GM18861 (cell line): ENCODE data around the gene SUFU.
"Not testable (repeated sequence)": the region's sequence is repeated elsewhere in the genome, so short reads cannot be mapped to it uniquely, and the experiment has no call there.

ENCODE experiments used
- ATAC-seq: cut with Tn5 transposase; IDR thresholded peaks from one replicate; pipeline ENCODE4 v1.9.1; 2021; ENCODE audit not compliant: unreplicated experiment

SUFU gene

DNA sequence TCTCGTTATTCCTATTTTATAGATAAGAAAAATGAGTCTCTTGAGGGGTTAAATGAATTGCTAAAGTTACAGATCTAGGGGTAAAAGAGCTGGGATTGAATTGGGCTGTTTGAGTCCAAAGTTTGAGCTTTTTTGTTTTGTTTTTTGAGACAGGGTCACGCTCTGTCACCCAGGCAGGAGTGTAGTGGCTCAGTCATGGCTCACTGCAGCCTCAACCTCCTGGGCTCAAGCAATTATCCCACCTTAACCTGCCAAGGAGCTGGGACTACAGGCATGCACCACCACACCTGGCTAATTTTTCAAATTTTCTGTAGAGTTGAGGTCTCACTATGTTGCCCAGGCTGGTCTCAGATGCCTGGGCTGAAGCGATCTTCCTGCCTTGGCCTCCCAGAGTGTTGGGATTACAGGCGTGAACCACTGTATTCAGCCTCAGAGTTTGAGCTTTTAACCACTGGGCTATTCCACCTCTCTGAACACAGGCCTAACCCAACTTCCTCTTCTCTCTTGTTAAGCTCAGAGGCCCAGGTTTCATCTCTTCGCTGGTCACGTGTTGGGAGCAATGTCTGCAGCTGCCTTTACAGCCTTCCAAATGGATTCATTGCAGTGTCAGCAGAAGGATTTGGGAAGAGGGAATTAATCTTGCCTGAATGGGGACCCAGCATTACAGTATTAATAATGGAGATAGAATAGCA is 8.0 kb downstream of the SUFU start:
- ATAC-seq, result no peak

- no peak for ATAC-seq
Observed at GRCh38 chr10:102514487-102515311, 10.9 kb downstream of the SUFU start.

- no peak for ATAC-seq
Observed at GRCh38 chr10:102515724-102516123, 12.0 kb downstream of the SUFU start.

GRCh38 chr10:102517553-102517952 is 13.8 kb downstream of the SUFU start:
- no peak for ATAC-seq

GRCh38 chr10:102519246-102519825 is 15.6 kb downstream of the SUFU start:
- ATAC-seq, result no peak

- ATAC-seq, result no peak
Observed at GRCh38 chr10:102522874-102523249, 19.1 kb downstream of the SUFU start.

DNA sequence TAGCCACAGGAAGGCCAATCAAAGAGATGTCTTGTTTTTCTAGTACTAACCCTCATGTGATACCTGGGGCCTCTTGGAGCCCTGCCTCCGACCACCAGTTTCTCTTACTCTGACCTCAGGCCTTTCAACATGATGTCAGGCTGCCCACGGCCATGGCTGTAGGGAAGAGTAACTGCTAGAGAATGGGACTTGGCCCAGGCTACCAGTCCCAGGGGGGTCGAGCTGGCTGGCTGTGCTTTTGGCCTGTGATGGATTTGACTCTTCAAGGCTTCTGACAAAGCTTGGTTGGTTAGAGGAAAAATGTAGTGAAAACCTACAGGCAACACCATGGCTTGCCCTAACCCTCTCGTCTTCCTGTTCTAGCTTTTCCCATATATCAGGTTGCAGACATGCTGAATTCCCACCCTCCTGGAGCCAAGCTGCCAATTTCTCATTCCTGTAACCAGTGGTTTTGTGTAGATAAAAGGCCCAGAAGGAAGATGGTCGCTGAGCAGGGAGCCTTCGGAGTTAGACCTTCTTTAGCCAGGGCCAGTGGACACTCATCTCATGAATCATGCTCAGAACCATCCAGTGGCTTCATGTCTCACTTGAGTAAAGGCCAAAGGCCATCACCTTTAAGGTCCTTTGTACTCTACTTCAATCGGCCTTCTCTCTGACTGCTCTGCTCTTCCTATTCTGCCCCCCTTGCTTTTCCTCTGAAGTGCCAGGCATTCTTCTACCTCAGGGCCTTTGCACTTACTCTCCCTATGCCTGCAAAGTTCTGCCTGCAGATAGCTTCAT is 19.7 kb downstream of the SUFU start:
- ATAC-seq, result no peak

DNA sequence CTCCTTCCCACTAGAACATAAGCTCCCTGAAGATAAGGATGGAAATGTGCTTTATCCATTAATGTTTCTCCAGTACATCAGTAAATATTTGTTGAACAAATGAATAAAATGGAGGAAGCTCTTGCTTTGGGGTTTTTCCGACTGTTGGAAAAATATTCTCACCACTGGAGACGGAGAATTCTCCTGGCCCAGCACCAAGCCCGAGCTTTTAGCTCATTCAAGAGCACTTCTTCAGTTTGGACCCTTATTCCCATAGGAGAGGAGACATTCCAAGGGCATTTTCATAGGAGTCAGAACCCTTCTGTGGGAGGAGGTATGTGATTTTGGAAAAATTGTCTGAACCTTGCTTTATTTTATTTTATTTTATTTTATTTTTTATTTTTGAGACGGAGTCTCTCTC is 21.0 kb downstream of the SUFU start:
- ATAC-seq, result no peak

- ATAC-seq, result no peak
Observed at GRCh38 chr10:102527546-102527945, 23.8 kb downstream of the SUFU start.

DNA sequence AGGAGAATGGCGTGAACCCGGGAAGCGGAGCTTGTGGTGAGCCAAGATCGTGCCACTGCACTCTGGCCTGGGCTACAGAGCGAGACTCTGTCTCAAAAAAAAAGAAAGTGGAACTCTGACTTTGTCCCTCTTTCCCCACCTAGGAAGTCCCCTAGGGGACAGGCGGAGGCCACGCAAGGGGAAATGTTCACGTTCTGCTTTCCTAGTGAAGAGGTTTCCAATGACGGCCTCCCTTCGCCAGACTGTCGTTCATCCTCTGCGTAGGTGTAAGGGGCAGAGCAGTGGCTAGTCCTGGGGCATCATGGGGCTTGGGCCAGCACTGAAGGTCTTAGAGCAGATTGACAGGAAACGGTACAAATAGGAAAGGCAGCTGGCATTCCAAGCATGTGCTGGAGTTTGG is 30.6 kb downstream of the SUFU start:
- ATAC-seq, result no peak

GRCh38 chr10:102534966-102535365 is 31.2 kb downstream of the SUFU start:
- ATAC-seq, result not testable (repeated sequence)

DNA sequence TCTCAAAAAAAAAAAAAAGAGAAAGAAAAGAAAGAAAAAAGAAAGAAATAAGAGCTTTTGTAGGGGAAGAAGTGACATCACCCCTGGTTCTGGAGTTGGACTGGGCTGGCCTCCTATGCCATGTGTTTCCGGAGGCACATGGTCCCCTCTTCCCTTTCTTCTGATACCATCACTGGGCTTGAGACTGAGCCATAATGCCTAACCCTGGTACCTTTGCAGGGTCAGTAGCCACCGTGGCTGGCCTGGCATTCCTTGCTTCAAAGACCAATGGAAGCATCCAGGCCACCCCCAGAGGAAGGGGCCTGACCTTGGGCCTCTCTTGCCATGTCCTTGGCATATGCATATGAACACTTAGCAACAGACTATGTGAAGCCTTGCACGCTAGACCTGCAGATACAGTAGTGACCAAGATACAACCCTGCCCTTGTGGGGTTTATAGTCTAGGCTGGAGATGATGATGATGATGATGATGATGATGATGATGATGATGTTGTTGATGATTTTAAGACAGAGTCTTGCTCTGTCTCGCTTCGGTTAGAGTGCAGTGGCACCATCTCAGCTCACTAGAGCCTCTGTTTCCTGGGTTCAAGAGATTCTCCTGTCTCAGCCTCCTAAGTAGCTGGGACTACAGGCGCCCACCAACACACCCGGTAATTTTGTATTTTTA is 31.8 kb downstream of the SUFU start:
- ATAC-seq, result no peak

- ATAC-seq, result no peak
Observed at GRCh38 chr10:102537367-102537766, 33.6 kb downstream of the SUFU start.

DNA sequence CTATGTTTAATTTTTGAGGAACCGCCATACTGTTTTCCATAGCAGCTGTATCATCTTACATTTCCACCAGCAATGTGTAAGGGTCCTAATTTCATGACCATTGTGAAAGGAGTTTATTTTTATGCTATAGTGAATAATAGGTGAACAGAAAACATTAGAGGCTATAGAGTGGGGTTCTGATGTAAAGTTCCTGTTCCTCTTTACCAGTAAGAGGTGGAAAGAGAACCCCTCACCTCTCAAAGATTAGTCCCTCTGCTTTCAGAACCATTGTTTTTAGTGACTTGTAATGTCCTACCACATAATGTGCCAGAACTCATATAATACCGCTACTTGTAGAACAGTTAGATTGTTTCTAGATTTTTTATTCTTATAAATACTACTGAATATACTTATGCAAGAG is 34.2 kb downstream of the SUFU start:
- ATAC-seq, result no peak

DNA sequence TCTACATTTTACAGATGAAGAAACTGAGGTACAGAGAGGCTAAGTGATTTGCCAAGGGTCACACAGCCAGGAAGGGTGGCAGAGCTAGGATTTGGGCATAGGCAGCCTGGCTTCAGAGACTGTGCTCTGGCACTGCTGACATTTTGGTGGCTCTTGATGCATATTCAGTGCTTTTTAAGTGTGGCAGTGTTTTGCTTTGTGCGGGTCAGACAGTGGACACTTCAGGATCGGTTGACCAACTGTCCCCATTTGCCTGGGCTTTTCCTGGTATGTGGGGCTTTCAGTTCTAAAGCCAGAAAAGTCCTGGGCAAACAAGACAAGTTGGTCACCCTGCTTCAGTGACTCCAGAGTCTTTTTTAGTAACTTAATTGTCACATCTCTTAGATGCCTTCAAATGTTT is 35.0 kb downstream of the SUFU start:
- no peak for ATAC-seq

DNA sequence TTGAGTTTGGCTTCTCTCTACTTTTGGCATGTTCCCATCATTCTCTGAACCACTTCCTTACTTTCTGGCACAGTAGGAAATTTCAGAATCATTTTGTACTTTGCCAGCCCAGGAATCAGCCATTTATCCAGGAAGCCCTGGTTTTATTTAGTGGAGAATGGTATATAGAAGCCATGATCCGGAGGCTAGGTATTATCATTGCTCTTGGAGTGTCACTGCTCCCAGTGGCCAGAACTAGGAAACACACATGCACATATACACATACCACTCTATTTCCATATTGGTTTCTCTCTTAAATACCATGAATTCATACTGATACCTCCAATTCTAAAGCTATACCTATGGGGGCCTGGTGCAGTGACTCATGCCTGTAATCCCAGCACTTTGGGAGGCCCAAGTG is 36.3 kb downstream of the SUFU start:
- ATAC-seq, result peak; percentile 73

DNA sequence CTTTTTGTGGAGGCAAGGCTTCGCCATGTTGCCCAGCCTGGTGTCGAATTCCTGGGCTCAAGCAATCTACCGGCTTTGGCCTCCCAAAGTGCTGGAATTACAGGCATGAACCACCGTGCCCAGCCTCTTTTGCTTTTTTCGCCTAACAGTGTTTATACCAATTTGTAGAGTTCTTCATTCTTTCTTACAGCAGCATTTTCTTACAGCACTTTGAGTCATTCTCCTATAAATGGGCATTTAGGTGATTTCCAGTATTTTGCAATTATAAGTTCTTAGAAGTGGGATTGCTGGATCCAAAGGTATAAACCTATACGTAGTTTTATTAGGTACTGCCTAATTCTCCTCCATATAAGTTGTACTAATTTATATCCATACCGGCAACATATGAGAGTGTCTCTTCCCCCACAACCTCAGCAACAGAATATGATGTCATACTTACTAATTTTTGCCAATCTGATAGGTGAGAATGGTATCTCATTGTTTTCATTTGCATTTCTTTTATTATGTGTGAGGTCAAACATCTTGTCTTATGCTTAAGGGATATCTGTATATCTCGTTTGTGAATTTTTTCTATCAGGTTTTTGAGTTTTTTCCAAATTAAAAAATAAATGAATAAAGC is 39.1 kb downstream of the SUFU start:
- no peak for ATAC-seq

DNA sequence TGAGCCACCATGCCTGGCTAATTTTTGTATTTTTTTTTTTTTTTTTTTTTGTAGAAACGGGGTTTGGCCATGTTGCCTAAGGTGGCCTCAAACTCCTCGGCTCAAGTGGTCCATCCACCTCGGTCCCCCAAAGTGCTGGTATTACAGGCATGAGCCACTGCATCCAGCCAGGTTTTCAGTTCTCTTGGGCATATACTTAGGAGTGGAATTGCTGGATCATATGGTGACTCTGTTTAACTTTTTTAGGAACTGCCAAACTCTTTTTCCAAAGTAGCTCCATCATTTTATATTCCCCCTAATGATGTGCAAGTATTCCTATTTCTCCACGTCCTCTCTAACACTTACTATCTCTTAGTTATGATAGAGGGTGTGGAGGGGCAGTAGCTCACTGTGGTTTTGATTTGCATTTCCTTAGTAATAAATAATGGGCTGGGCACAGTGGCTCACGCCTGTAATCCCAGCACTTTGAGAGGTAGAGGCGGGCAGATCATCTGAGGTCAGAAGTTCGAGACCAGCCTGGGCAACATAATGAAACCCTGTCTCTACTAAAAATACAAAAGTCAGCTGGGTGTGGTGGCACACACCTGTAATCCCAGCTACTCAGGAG is 41.6 kb downstream of the SUFU start:
- no peak for ATAC-seq

- ATAC-seq, result no peak
Observed at GRCh38 chr10:102545997-102546396, 42.2 kb downstream of the SUFU start.
